Astrocyte of the spinal cord (primary cell): ENCODE data around the gene SLC9A9.

Experiments
- DNase-seq: peaks from one replicate; pipeline ENCODE4 v3.0.0; 2011; ENCODE audit warnings: low read depth, low spot score
- H3K4me3 ChIP-seq: 2 replicates; pipeline ENCODE4 v1.5.1; 2011; ENCODE audit warnings: low read depth, mild to moderate bottlenecking, low read length, moderate library complexity
- in situ Hi-C: cut with HindIII; loops from 2 replicates; pipeline ENCODE4 v1.10.0; 2017; ENCODE audit warnings: low sequenced_read_pairs
- TF ChIP-seq, protein P1 (sequence below): IDR thresholded peaks from 2 replicates; pipeline ENCODE4 v1.5.1; 2012; ENCODE audit warnings: low read depth, mild to moderate bottlenecking, low read length, inconsistent platforms

The SLC9A9 gene

DNA sequence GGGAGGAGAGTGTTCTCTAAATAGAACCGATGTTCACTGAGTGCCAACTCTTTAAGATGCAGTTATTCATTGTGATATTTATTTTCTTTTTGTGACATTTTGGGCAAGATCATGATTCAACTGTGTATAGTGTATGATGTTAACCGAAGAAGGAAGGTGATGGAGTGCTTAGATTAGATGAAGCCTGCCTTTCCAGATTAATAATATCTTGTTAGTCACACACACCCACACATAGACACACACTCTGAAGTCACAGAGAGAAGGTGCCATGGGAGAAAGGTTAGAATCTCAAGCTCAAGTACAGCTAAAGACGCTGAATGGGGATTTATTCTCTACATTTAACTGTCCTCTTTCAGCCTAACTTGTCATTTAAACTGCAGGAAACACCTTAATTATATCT lies 77.0 kb downstream of the SLC9A9 start:
- DNase-seq: no peak
- TF ChIP-seq, protein P1, sequence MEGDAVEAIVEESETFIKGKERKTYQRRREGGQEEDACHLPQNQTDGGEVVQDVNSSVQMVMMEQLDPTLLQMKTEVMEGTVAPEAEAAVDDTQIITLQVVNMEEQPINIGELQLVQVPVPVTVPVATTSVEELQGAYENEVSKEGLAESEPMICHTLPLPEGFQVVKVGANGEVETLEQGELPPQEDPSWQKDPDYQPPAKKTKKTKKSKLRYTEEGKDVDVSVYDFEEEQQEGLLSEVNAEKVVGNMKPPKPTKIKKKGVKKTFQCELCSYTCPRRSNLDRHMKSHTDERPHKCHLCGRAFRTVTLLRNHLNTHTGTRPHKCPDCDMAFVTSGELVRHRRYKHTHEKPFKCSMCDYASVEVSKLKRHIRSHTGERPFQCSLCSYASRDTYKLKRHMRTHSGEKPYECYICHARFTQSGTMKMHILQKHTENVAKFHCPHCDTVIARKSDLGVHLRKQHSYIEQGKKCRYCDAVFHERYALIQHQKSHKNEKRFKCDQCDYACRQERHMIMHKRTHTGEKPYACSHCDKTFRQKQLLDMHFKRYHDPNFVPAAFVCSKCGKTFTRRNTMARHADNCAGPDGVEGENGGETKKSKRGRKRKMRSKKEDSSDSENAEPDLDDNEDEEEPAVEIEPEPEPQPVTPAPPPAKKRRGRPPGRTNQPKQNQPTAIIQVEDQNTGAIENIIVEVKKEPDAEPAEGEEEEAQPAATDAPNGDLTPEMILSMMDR: no peak
- H3K4me3 ChIP-seq: no peak overlapping the region
- in situ Hi-C loops: no loop called here

DNA sequence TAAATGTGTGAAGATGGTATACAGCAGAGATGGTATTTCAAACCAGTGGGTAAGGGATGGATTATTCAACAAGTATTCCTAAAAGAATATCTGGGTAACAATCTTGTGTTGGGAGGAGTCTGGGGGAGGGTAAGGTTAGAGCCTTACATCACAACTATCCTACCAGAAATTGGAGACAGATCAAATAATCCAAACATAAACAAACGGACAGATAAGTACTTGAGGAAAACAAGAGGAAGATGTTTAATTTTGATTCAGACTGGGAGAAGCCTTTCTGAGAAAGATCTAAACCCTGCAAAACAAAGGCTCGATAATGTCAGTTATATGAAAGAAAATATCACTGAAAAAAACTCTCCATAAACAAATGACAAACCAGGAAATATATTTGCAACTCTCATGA lies 77.9 kb downstream of the SLC9A9 start:
- in situ Hi-C loops: no loop called here
- no peak overlapping the region for H3K4me3 ChIP-seq
- TF ChIP-seq, protein P1: no peak
- DNase-seq: no peak

DNA sequence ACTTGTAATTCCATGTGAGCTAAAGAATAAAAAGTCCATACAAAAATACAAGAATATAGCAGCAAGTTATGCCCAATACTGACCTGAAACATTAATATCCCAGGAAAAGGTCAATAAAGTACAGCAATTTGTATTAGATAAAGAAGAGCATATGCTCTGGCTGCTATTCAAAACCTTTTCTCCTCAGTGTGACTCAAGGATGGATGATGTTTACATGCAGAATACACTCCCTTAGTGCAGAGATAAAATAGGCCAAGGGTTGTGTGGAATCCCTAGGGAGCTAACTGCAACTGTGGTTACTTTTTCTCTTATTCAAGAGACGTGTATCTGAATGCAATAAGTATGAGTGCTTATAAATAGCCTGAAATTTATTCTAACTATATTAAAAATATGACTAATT lies 78.7 kb downstream of the SLC9A9 start:
- in situ Hi-C loops: no loop called here
- peak; percentile 46 for DNase-seq
- no peak overlapping the region for H3K4me3 ChIP-seq
- TF ChIP-seq, protein P1: no peak

DNA sequence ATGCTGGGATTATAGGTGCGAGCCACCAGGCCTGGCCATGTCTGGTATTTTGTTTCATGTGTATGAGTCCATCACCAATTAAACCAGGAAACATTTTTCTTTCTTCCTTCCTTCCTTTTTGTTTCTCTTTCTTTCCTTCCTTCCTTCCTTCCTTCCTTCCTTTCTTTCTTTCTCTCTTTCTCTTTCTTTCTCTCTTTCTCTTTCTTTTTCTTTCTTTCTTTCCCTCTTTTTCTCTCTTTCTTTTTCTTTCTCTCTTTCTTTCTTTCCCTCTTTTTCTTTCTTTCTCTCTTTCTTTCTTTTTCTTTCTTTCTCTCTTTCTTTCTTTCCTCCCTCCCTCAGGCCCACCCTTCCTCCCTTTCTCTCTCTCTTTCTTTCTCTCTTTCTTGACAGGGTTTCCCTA lies 83.4 kb downstream of the SLC9A9 start:
- H3K4me3 ChIP-seq: no peak overlapping the region
- TF ChIP-seq, protein P1: no peak
- no peak for DNase-seq
- in situ Hi-C loops: no loop called here

DNA sequence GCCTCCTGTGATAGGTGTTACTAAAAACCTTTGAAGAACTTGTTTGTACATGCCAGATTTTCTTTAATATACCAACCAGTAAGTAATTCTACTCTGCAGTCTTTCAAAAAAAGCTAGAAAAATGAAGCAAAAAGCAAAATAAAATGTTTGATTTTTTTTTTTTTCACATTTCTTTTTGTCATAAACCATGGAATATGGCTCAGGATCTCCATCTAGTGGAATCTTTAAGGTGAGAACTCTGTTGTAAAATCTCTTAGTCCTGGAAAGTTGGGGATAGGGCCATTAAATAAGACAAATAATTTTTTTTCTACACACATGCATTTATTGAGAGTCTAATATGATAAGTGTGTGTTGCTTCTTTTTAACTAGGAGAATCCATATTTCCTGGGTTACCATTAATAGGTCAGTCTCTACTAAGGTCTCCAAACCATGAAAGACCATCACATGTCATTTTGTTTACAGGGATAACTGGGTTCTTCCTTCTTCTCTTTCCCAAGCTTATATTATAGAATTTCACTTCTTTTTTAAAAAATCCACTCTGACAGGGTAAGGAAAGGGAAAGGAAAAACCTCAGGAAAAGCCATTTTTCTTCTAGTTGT lies 84.6 kb downstream of the SLC9A9 start:
- no peak overlapping the region for H3K4me3 ChIP-seq
- TF ChIP-seq, protein P1: peak; percentile 48
- in situ Hi-C loops: no loop called here
- peak; percentile 36 for DNase-seq

DNA sequence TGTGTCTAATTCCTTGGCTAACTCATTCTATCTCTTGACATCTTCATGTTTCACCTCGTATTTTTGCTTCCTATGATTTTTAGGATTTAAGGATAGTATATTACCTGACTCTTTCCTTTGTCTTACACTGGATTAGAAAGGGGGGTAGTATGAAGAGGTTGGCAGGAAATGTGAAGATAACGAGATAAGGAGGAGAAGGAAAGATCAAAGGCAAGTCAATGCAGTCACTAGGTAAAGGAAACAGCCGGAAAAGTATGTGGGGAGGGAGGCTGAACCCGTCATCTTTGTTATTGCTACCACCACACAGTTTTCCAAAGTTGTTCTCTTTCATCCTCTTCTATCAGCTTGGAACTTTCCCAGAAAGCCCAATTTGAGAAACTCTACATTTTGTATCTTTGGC lies 90.6 kb downstream of the SLC9A9 start:
- DNase-seq: no peak
- TF ChIP-seq, protein P1: no peak
- H3K4me3 ChIP-seq: no peak overlapping the region
- in situ Hi-C loops: no loop called here

DNA sequence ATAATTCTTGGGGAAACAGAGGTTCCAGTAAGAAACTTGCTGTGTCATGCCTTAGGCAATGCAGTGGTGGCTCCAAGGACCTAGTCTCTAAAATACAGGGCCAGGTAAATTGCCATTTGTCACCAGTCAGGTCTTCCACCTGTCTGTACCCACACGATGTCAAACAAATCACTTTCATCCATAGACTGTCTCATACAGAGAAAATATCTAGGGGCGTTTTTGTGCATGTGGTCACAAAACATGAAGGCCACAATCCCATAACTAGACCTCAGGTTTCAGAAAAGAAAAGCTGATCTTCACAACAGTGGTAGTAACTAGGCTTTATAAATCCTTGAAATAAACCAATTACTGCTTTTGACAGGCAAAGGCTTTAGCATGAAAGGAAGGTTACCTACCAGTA lies 92.3 kb downstream of the SLC9A9 start:
- H3K4me3 ChIP-seq: no peak overlapping the region
- TF ChIP-seq, protein P1: no peak
- no peak for DNase-seq
- in situ Hi-C loops: no loop called here
